ENCODE results near the gene MAN2A1. TPM values are rescaled to one million over a fixed set of nuclear protein-coding genes. Genes with fewer than 3 reads are reported as not detected.
A peak's percentile ranks its signal among the peaks of the same experiment; 100 is the strongest.

The MAN2A1 gene
- total RNA-seq, 1 experiment from 2014 or later = 78.0 TPM

GRCh38 chr5:109744261-109744660 lies 54.5 kb downstream of the MAN2A1 start:
- Histone ChIP-seq H3K23me2 (ENCODE audit: insufficient read length, low read depth, low read length, poor library complexity, severe bottlenecking) (no peaks in the 10 kb centered on the region), H3K79me1 (ENCODE audit: insufficient read depth, low read depth, low read length, poor library complexity, severe bottlenecking) (no peaks in the 10 kb centered on the region), H3K14ac (ENCODE audit: insufficient read depth, low read length) (no peak overlapping the region), H3K4ac (ENCODE audit: low read depth, low read length) (no peak overlapping the region), H2BK120ac (ENCODE audit: low read depth, low read length, poor library complexity, severe bottlenecking) (no peak overlapping the region), H2AK5ac (ENCODE audit: insufficient read length, low read length) (no peak overlapping the region), H4K8ac (replicated peaks; ENCODE audit: insufficient read length, low read depth, low read length) (no peak overlapping the region), H3K9me3 (ENCODE audit: control insufficient read depth, low read depth, low read length) (no peaks in the 10 kb centered on the region), H4K20me1 (ENCODE audit: control insufficient read depth, insufficient read depth, insufficient read length) (no peaks in the 10 kb centered on the region), H3K18ac (ENCODE audit: insufficient read length, low read depth, low read length) (no peak overlapping the region), H3K23ac (ENCODE audit: insufficient read length, low read depth, low read length) (no peak overlapping the region), H3K4me1 (ENCODE audit: insufficient read depth, low read length) (peaks cover 19% of the 10 kb centered on the region; the same call in 1 of the 2 replicates), H3K79me2 (ENCODE audit: insufficient read depth, low read length) (peaks cover 5% of the 10 kb centered on the region; the same call in 1 of the 2 replicates), H3K56ac (ENCODE audit: insufficient read length, low read depth, low read length) (no peak overlapping the region), H4K5ac (ENCODE audit: insufficient read length, low read depth, low read length) (no peak overlapping the region), H3K4me2 (ENCODE audit: insufficient read depth, insufficient read length, low read length) (no peak overlapping the region), H2BK12ac (ENCODE audit: insufficient read length, low read depth, low read length) (no peak overlapping the region), H2AFZ (ENCODE audit: low read length) (no peak overlapping the region), H2BK5ac (ENCODE audit: insufficient read length, low read length) (no peak overlapping the region), H3T11ph (ENCODE audit: low read length) (no peak overlapping the region), H2BK20ac (ENCODE audit: low read depth, low read length, poor library complexity, severe bottlenecking) (no peak overlapping the region), H3K27ac (ENCODE audit: insufficient read length, low read depth, low read length) (peak overlapping the region; percentile 14), H3K27me3 (ENCODE audit: insufficient read depth, low read length) (no peaks in the 10 kb centered on the region), H3K9ac (ENCODE audit: extremely low read depth, insufficient read length, low read length) (no peak overlapping the region), H4K91ac (ENCODE audit: insufficient read length, low read depth, low read length) (no peak overlapping the region), H2BK15ac (ENCODE audit: low read depth, low read length) (no peak overlapping the region)
- Mint-ChIP-seq H3K27ac (peak overlapping the region; percentile 41 to 98 (median 95)), H3K9me3 (no peaks in the 10 kb centered on the region; a peak in 1 of 5 replicates), H3K27me3 (ENCODE audit: low read depth) (no peaks in the 10 kb centered on the region), H3K4me3 (peak overlapping the region in 1 of 2 experiments; percentile 25; a peak in 2 of 5 replicates), H3K4me1 (peaks cover 67 to 70% of the 10 kb centered on the region in 2 experiments), H3K36me3 (ENCODE audit: insufficient read depth in 1 of 3, low read depth in 3 of 3) (peaks cover 8 to 27% (median 11%) of the 10 kb centered on the region in 3 experiments)
- no CpG with 5 or more reads among the region's 2 CpGs for WGBS (ENCODE audit: extremely low coverage, insufficient read length, low lambda C conversion rate)
- no peak for DNase-seq
- TF ChIP-seq CTCF (conservative IDR thresholded peaks at IDR 0.05) = no peak

Measured in H9 (cell line).